Measurements from ENCODE around the gene ATP13A2. TPM values are rescaled to one million over a fixed set of nuclear protein-coding genes. Genes with fewer than 3 reads are reported as not detected.
A peak's percentile ranks its signal among the peaks of the same experiment; 100 is the strongest.

ATP13A2 gene
- total RNA-seq, 1 donor from 2014 or later = 42.1 TPM

- H3K36me3 ChIP-seq = peaks cover 38% of the 10 kb centered on the region
- DNase-seq = no peak
- no peak overlapping the region for H3K27ac ChIP-seq
- H3K27me3 ChIP-seq = no peaks in the 10 kb centered on the region
- ATAC-seq = no peak
- no peaks in the 10 kb centered on the region for H3K9me3 ChIP-seq
- intact Hi-C loops (cut with DNase I) = no loop called here
- H3K4me1 ChIP-seq = peaks cover 7% of the 10 kb centered on the region
- no peak for TF ChIP-seq CTCF (IDR thresholded peaks at IDR 0.05)
- no peak overlapping the region for H3K4me3 ChIP-seq
Observed at GRCh38 chr1:17016317-17016661, 4.6 kb upstream of the ATP13A2 start.

GRCh38 chr1:17014671-17015567 lies 3.2 kb upstream of the ATP13A2 start:
- peaks cover 24% of the 10 kb centered on the region for H3K36me3 ChIP-seq
- no peaks in the 10 kb centered on the region for H3K27me3 ChIP-seq
- intact Hi-C loops (cut with DNase I) = no loop called here
- H3K4me3 ChIP-seq = no peak overlapping the region
- DNase-seq = peak; percentile 12
- ATAC-seq = no peak
- no peak overlapping the region for H3K27ac ChIP-seq
- no peaks in the 10 kb centered on the region for H3K9me3 ChIP-seq
- no peak for TF ChIP-seq CTCF (IDR thresholded peaks at IDR 0.05)
- H3K4me1 ChIP-seq = peaks cover 18% of the 10 kb centered on the region

GRCh38 chr1:17013491-17014320 lies 2.0 kb upstream of the ATP13A2 start:
- no peak overlapping the region for H3K27ac ChIP-seq
- peak; percentile 58 for ATAC-seq
- peaks cover 27% of the 10 kb centered on the region for H3K4me1 ChIP-seq
- peaks cover 12% of the 10 kb centered on the region for H3K36me3 ChIP-seq
- intact Hi-C loops (cut with DNase I) = no loop called here
- no peak overlapping the region for H3K4me3 ChIP-seq
- no peak for TF ChIP-seq CTCF (IDR thresholded peaks at IDR 0.05)
- H3K27me3 ChIP-seq = no peaks in the 10 kb centered on the region
- no peaks in the 10 kb centered on the region for H3K9me3 ChIP-seq
- peak; percentile 73 for DNase-seq

- Histone ChIP-seq H3K4me3 (no peak overlapping the region), H3K9me3 (no peaks in the 10 kb centered on the region), H3K4me1 (peaks cover 27% of the 10 kb centered on the region), H3K27ac (no peak overlapping the region), H3K27me3 (no peaks in the 10 kb centered on the region), H3K36me3 (peaks cover 4% of the 10 kb centered on the region)
- no peak for TF ChIP-seq CTCF (IDR thresholded peaks at IDR 0.05)
- peak; percentile 40 for DNase-seq
- no peak for ATAC-seq
- intact Hi-C loops (cut with DNase I) = no loop called here
Observed at GRCh38 chr1:17012775-17013490, 1.2 kb upstream of the ATP13A2 start.

- no peak for TF ChIP-seq CTCF (IDR thresholded peaks at IDR 0.05)
- Histone ChIP-seq H3K36me3 (no peaks in the 10 kb centered on the region), H3K9me3 (no peaks in the 10 kb centered on the region), H3K4me1 (peaks cover 27% of the 10 kb centered on the region), H3K27me3 (no peaks in the 10 kb centered on the region), H3K27ac (peak overlapping the region; percentile 42), H3K4me3 (peak overlapping the region; percentile 83)
- intact Hi-C loops (cut with DNase I) = no loop called here
- no peak for ATAC-seq
- DNase-seq = no peak
Observed at GRCh38 chr1:17011092-17011438, 663 bp downstream of the ATP13A2 start.
